Activated naive CD8-positive, alpha-beta T cell treated with anti-CD3 and anti-CD28 coated beads, Interleukin-2, amount 50 U/mL, for 16 hours (primary cell): ENCODE data around the gene THSD7B.

Source experiments
- DNase-seq: peaks from one replicate; pipeline ENCODE4 v3.0.0-alpha.2; 2020; ENCODE audit warnings: low read depth, low spot score

Gene THSD7B

GRCh38 chr2:137155356-137156104, 390.2 kb downstream of the THSD7B start:
- no peak for DNase-seq

GRCh38 chr2:137156221-137156844, 391.0 kb downstream of the THSD7B start:
- no peak for DNase-seq

GRCh38 chr2:137157851-137158250, 392.5 kb downstream of the THSD7B start:
- no peak for DNase-seq

GRCh38 chr2:137161250-137161649, 395.9 kb downstream of the THSD7B start:
- DNase-seq = no peak

- no peak for DNase-seq
Measured at GRCh38 chr2:137165968-137166367, 400.6 kb downstream of the THSD7B start.

GRCh38 chr2:137167651-137168050, 402.3 kb downstream of the THSD7B start:
- no peak for DNase-seq

GRCh38 chr2:137168552-137168951, 403.2 kb downstream of the THSD7B start:
- DNase-seq = no peak

GRCh38 chr2:137172162-137172561, 406.8 kb downstream of the THSD7B start:
- no peak for DNase-seq

- DNase-seq = no peak
Measured at GRCh38 chr2:137173463-137173862, 408.1 kb downstream of the THSD7B start.

- no peak for DNase-seq
Measured at GRCh38 chr2:137175246-137175645, 409.9 kb downstream of the THSD7B start.

GRCh38 chr2:137178951-137179377, 413.6 kb downstream of the THSD7B start:
- no peak for DNase-seq

GRCh38 chr2:137179542-137179941, 414.2 kb downstream of the THSD7B start:
- DNase-seq = no peak

GRCh38 chr2:137180012-137180411, 414.7 kb downstream of the THSD7B start:
- DNase-seq = no peak

- no peak for DNase-seq
Measured at GRCh38 chr2:137181370-137181769, 416.0 kb downstream of the THSD7B start.

- DNase-seq = no peak
Measured at GRCh38 chr2:137182071-137182470, 416.7 kb downstream of the THSD7B start.

GRCh38 chr2:137183206-137183898, 418.0 kb downstream of the THSD7B start:
- DNase-seq = no peak

GRCh38 chr2:137185378-137186078, 420.2 kb downstream of the THSD7B start:
- DNase-seq = no peak

GRCh38 chr2:137187216-137187615, 421.9 kb downstream of the THSD7B start:
- no peak for DNase-seq

- DNase-seq = no peak
Measured at GRCh38 chr2:137190411-137191195, 425.3 kb downstream of the THSD7B start.

GRCh38 chr2:137192366-137193310, 427.3 kb downstream of the THSD7B start:
- no peak for DNase-seq
